ENCODE results near the gene DYSF. TPM values are rescaled to one million over a fixed set of nuclear protein-coding genes. Genes with fewer than 3 reads are reported as not detected.

Gene DYSF
- total RNA-seq, 1 experiment from 2014 or later, result 0.89 TPM

GRCh38 chr2:71699428-71699827 lies 246.1 kb downstream of the DYSF start:
- no peaks in the 10 kb centered on the region for H3K27me3 ChIP-seq (ENCODE audit: insufficient read depth, low read length)

More at GRCh38 chr2:71699428-71699827, 246.1 kb downstream of the DYSF start:
- no peaks in the 10 kb centered on the region for H4K20me1 ChIP-seq (ENCODE audit: insufficient read depth)
- intact Hi-C loops (cut with micrococcal nuclease), result no loop called here
- TF ChIP-seq CEBPB (IDR thresholded peaks at IDR 0.05; ENCODE audit: low read depth) (no peak), SRF (IDR thresholded peaks at IDR 0.05; ENCODE audit: low read depth) (no peak), JUND (IDR thresholded peaks at IDR 0.05) (no peak), ZFX (IDR thresholded peaks at IDR 0.05) (no peak), MAX (IDR thresholded peaks at IDR 0.05) (no peak), EZH2phosphoT487 (IDR thresholded peaks at IDR 0.05; ENCODE audit: borderline replicate concordance) (no peak), POLR2A (IDR thresholded peaks at IDR 0.05; ENCODE audit: borderline replicate concordance, extremely low read depth, insufficient read depth, insufficient read length) (no peak), ZBTB33 (IDR thresholded peaks at IDR 0.05; ENCODE audit: extremely low read depth, insufficient replicate concordance, low read length) (no peak)
- no peak for DNase-seq (ENCODE audit: low read depth, low spot score)
- H3K4me1 ChIP-seq (ENCODE audit: control insufficient read depth in 1 of 2, insufficient read depth in 2 of 2, low read length in 2 of 2), result no peaks in the 10 kb centered on the region
- CTCF ChIA-PET, result no interaction called here
- no peak overlapping the region for H3K4me2 ChIP-seq (ENCODE audit: low read length)
- H3K27ac ChIP-seq (ENCODE audit: low read depth, low read length), result no peak overlapping the region
- no peak overlapping the region for H2AFZ ChIP-seq (ENCODE audit: low read depth, low read length, poor library complexity, severe bottlenecking)
- no TSS peak for BruUV-seq (replicated peaks)
- no peaks in the 10 kb centered on the region for H3K9me3 ChIP-seq (ENCODE audit: control insufficient read depth in 1 of 2, insufficient read depth in 1 of 2, low read depth in 1 of 2, low read length in 2 of 2)
- H3K79me2 ChIP-seq (ENCODE audit: insufficient read depth, low read length), result no peaks in the 10 kb centered on the region
- POLR2A ChIA-PET, result no interaction called here
- H3K9me2 ChIP-seq (ENCODE audit: insufficient read depth), result no peaks in the 10 kb centered on the region
- H3K36me3 ChIP-seq (ENCODE audit: control insufficient read depth in 1 of 2, insufficient read depth in 2 of 2, low read length in 2 of 2), result no peaks in the 10 kb centered on the region
- RAD21 ChIA-PET (ENCODE audit: low non-redundant PET in 1 of 2, low total read pairs in 2 of 2, uncharacterized antibody in 2 of 2, unreplicated experiment in 2 of 2), result no interaction called here
- H3K9ac ChIP-seq (ENCODE audit: low read length), result no peak overlapping the region
- no peak for ATAC-seq
- H3K4me3 ChIP-seq (replicated peaks in 1 of 2; ENCODE audit: low read depth in 1 of 2, low read length in 2 of 2), result no peak overlapping the region
